GM19328 (cell line): ENCODE data around the gene TAS2R19.

Experiments used
- ATAC-seq: cut with Tn5 transposase; IDR thresholded peaks from one replicate; pipeline ENCODE4 v1.9.1; 2021; ENCODE audit warnings: mild to moderate bottlenecking, moderate library complexity; ENCODE audit not compliant: unreplicated experiment

Gene TAS2R19

GRCh38 chr12:10998204-10998603 is 24.2 kb downstream of the TAS2R19 start, which contains the start of gene TAS2R20:
TSS of gene TAS2R20 (minus strand) at chr12:10998304. CDS start at chr12:10997875, 429 bp downstream.
- no peak for ATAC-seq

GRCh38 chr12:10994307-10994706 is 28.1 kb downstream of the TAS2R19 start:
- no peak for ATAC-seq

- ATAC-seq: no peak
Measured at GRCh38 chr12:10989107-10989506, 33.3 kb downstream of the TAS2R19 start.

- ATAC-seq: no peak
Measured at GRCh38 chr12:10986812-10987211, 35.6 kb downstream of the TAS2R19 start, which contains the start of gene TAS2R50. TSS of gene TAS2R50 (minus strand) at chr12:10986912. CDS start at chr12:10986860, 52 bp downstream.

GRCh38 chr12:10982244-10982643 is 40.2 kb downstream of the TAS2R19 start:
- no peak for ATAC-seq

GRCh38 chr12:10974965-10975364 is 47.5 kb downstream of the TAS2R19 start:
- no peak for ATAC-seq
